HEK293 (cell line): ENCODE results near the gene AXL.
A peak's percentile ranks its signal among the peaks of the same experiment; 100 is the strongest.

ENCODE experiments used
- AEBP2 ChIP-seq: fragments of 450-650 bp; formaldehyde crosslinking; IDR thresholded peaks from 2 replicates; pipeline ENCODE4 v1.5.1; 2016; ENCODE audit warnings: missing biosample characterization, missing genetic modification characterization, borderline replicate concordance
- GLI4 ChIP-seq: fragments of 450-650 bp; formaldehyde crosslinking; IDR thresholded peaks from 2 replicates; pipeline ENCODE4 v1.5.1; 2016; ENCODE audit warnings: missing biosample characterization, missing genetic modification characterization
- HOXD13 ChIP-seq: sonication (generic); formaldehyde crosslinking; IDR thresholded peaks from 2 replicates; pipeline ENCODE4 v1.8.0; 2022; ENCODE audit warnings: missing genetic modification reagents, borderline replicate concordance
- KLF1 ChIP-seq: fragments of 450-650 bp; formaldehyde crosslinking; IDR thresholded peaks from 2 replicates; pipeline ENCODE4 v1.5.1; 2016; ENCODE audit warnings: missing biosample characterization, missing genetic modification characterization
- OSR2 ChIP-seq: fragments of 450-650 bp; formaldehyde crosslinking; IDR thresholded peaks from 2 replicates; pipeline ENCODE4 v1.5.1; 2016; ENCODE audit warnings: missing biosample characterization, missing genetic modification characterization
- SALL2 ChIP-seq: fragments of 450-650 bp; formaldehyde crosslinking; IDR thresholded peaks from 2 replicates; pipeline ENCODE4 v1.5.0; 2017; ENCODE audit warnings: missing biosample characterization, mild to moderate bottlenecking, missing genetic modification characterization, borderline replicate concordance
- TCF7L2 ChIP-seq: IDR thresholded peaks from 2 replicates; pipeline ENCODE4 v1.6.1; 2011; ENCODE audit warnings: low read depth, mild to moderate bottlenecking, inconsistent platforms, low read length, moderate library complexity, borderline replicate concordance
- TSHZ1 ChIP-seq: fragments of 450-650 bp; formaldehyde crosslinking; IDR thresholded peaks from 2 replicates; pipeline ENCODE4 v1.5.1; 2016; ENCODE audit warnings: missing biosample characterization, missing genetic modification characterization, borderline replicate concordance
- ZNF311 ChIP-seq: fragments of 450-650 bp; formaldehyde crosslinking; IDR thresholded peaks from 2 replicates; pipeline ENCODE4 v1.5.1; 2017; ENCODE audit warnings: missing biosample characterization, missing genetic modification characterization, borderline replicate concordance
- ZNF324 ChIP-seq: fragments of 450-650 bp; formaldehyde crosslinking; IDR thresholded peaks from 2 replicates; pipeline ENCODE4 v1.5.1; 2016; ENCODE audit warnings: missing biosample characterization, missing genetic modification characterization
- ZNF394 ChIP-seq: fragments of 450-650 bp; formaldehyde crosslinking; IDR thresholded peaks from 2 replicates; pipeline ENCODE4 v1.5.1; 2016; ENCODE audit warnings: missing biosample characterization, missing genetic modification characterization, mild to moderate bottlenecking, moderate library complexity, borderline replicate concordance
- ZNF513 ChIP-seq: fragments of 450-650 bp; IDR thresholded peaks from 2 replicates; pipeline ENCODE4 v1.5.1; 2018; ENCODE audit warnings: missing biosample characterization, missing genetic modification characterization
- ZNF518A ChIP-seq: fragments of 450-650 bp; formaldehyde crosslinking; conservative IDR thresholded peaks from 2 replicates; pipeline ENCODE4 v1.5.1; 2016; ENCODE audit warnings: low read depth, missing biosample characterization, missing genetic modification characterization
- ZNF626 ChIP-seq: fragments of 450-650 bp; sonication (Bioruptor Pico); formaldehyde crosslinking; IDR thresholded peaks from 2 replicates; pipeline ENCODE4 v1.5.1; 2018; ENCODE audit warnings: missing biosample characterization, missing genetic modification characterization, inconsistent platforms
- ZNF629 ChIP-seq: fragments of 450-650 bp; formaldehyde crosslinking; IDR thresholded peaks from 2 replicates; pipeline ENCODE4 v1.5.1; 2017; ENCODE audit warnings: missing biosample characterization, missing genetic modification characterization
- ZNF670 ChIP-seq: fragments of 450-650 bp; formaldehyde crosslinking; IDR thresholded peaks from 2 replicates; pipeline ENCODE4 v1.5.1; 2016; ENCODE audit warnings: missing biosample characterization, missing genetic modification characterization, low read depth
- ZNF747 ChIP-seq: fragments of 450-650 bp; formaldehyde crosslinking; IDR thresholded peaks from 2 replicates; pipeline ENCODE4 v1.5.1; 2016; ENCODE audit warnings: missing biosample characterization, missing genetic modification characterization
- ZNF791 ChIP-seq: fragments of 450-650 bp; formaldehyde crosslinking; IDR thresholded peaks from 2 replicates; pipeline ENCODE4 v1.5.1; 2016; ENCODE audit warnings: missing biosample characterization, missing genetic modification characterization
- ZNF843 ChIP-seq: fragments of 450-650 bp; formaldehyde crosslinking; IDR thresholded peaks from 2 replicates; pipeline ENCODE4 v1.5.1; 2016; ENCODE audit warnings: missing biosample characterization, missing genetic modification characterization
- ZSCAN16 ChIP-seq: fragments of 450-650 bp; formaldehyde crosslinking; IDR thresholded peaks from 2 replicates; pipeline ENCODE4 v1.5.1; 2016; ENCODE audit warnings: missing biosample characterization, missing genetic modification characterization
- ZSCAN5A ChIP-seq: fragments of 450-650 bp; formaldehyde crosslinking; IDR thresholded peaks from 2 replicates; pipeline ENCODE4 v1.5.1; 2016; ENCODE audit warnings: missing biosample characterization, missing genetic modification characterization

The AXL gene

GRCh38 chr19:41225238-41226052, 6.4 kb downstream of the AXL start (continued):
- TF ChIP-seq ZNF513 (tag by site-specific recombination) (no peak), TCF7L2 (no peak), ZNF394 (tag by site-specific recombination) (no peak; the same call in 1 of the 2 replicates), TSHZ1 (tag by site-specific recombination) (no peak), KLF1 (peak; percentile 63), OSR2 (no peak), ZNF670 (tag by site-specific recombination) (no peak), ZSCAN5A (tag by site-specific recombination) (no peak), ZNF791 (tag by site-specific recombination) (no peak), ZNF518A (tag by site-specific recombination) (no peak), SALL2 (tag by site-specific recombination) (0 out of 2 replicates have a peak, but pooled peaks have one; percentile 66), ZNF629 (peak; percentile 94), ZNF311 (tag by site-specific recombination) (no peak), ZNF626 (tag by site-specific recombination) (no peak), ZNF324 (peak; percentile 60), ZSCAN16 (tag by site-specific recombination) (no peak), GLI4 (peak; percentile 56; the same call in 1 of the 2 replicates), HOXD13 (no peak), ZNF747 (no peak), AEBP2 (tag by site-specific recombination) (no peak), ZNF843 (tag by site-specific recombination) (no peak; the same call in 1 of the 2 replicates)
